Endothelial cell of hepatic sinusoid (primary cell): ENCODE data around the gene SPINK8.

Experiments used
- in situ Hi-C: cut with HindIII; loops from 2 replicates; pipeline ENCODE4 v1.10.0; 2017; ENCODE audit warnings: low sequenced_read_pairs

Gene SPINK8

DNA sequence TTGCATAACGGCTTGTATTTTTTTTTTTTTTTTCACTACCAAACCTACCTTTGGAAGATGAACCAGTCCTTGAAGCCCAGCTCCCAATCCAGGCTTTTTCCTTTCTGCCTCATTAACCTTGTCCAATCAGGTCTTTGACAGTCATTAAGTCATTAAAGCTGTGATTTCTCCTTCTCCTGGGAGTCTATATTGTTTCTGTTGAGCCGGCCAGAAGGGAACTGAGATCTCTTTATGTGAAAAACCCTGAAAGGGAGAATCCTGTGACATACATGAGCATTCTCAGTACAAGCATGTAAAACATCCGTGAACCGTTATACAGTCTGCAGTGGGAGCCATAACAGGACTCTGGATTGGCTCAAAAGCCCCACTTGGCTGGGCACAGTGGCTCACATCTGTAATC is 52.6 kb downstream of the SPINK8 start:
- in situ Hi-C loops, result no loop called here

DNA sequence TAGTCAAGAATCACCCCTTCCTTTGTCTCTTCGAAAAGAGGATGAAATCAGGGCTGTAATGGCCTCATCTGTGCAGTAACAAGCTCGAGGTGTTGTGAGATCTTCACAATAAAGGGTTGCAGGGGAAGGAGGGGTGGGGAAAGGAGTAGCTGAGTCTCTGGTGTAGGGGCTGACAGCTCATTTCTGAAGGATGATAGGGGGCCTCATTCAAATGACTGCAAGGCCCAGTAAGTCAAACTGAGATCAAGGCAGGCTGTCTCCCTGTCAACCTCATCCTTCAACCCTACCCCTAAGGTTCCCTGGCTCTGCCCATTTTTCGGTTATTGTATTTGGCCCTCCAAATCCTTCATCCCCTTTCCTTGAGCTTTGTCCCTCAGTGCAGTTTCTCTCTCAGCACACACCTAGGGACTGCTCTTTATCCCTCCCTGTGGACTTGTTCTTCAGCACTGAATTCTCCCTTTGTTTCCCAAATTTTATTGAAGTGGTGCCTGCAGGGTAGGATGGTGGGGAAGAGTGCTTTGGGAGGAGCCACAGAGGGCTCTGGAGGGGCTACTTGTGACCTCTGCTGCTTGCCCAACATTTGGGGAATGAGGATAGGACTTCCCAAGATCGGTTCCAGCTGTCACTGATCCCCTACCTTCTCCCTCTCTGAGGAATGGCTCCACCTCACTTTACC is 54.4 kb downstream of the SPINK8 start:
- in situ Hi-C loops, result loop anchor here (10.0 kb wide), 2 partner anchors 136 to 276 kb away; partner anchors contain the start of gene PFKFB4

DNA sequence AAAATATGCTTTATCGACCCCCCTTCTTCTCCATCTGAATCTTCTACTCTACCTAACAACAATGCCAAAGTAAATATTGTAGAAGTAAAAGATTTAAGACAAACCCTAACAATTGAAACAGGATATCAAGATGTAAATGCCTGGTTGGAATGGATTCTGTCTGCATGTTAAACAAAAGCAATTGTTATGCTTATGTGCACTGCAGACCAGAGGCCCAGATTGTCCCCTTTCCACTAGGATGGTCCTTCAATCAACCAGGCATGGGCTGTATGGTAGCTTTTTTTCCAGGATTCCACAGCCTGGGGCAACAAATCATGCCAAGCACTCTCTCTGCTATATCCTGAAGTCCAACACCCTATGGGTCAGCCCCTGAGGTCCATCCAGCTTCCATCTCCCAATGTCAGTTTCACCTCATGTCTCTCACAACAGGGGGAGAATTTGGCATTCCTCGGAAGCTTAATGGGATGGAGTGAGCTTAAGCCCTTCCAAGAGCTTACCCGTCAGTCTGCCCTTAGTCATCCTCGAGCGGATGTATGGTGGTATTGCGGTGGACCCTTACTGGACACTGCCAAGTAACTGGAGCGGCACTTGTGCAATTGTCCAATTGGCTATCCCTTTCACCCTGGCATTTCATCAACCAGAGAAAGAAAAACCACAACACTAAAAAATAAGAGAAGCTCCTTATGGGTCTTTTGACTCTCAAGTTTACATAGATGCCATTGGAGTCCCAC is 56.4 kb downstream of the SPINK8 start:
- in situ Hi-C loops, result loop anchor here (10.0 kb wide), 2 partner anchors 138 to 278 kb away; partner anchors contain the start of gene PFKFB4

DNA sequence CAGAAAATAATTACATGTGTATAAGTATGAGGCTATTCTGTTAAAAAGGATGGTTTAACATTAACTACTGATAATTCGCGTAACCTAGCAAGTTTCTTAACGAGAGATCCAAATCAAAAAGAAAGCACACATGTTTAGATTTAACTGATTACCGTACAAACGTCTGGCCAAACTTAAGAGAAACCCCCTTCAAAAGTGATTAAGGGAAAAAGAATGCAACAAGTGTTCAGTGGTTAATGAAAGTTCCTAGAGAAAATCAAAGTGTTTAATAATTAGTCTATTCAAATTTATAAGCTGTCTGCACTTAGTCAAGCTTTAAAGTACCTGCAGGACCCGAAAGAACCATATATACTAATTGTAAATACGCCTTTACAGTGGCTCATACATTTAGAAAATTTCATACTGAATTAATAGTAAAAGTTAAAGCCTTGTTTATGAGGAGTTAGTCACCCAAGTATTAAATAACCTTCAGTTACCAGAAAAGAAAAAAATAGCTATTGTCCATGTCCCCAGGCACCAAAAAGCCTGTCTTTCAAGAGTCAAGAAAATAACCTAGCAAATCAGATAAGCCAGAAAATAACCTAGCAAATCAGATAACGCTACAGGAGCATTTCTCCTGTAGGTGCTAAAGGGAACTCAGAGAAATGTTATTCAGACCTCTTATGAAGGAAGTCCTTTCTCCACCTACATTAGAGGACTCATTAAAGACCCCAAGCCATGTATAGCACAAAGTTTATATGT is 58.0 kb downstream of the SPINK8 start:
- in situ Hi-C loops, result loop anchor here (10.0 kb wide), 2 partner anchors 139 to 279 kb away; partner anchors contain the start of gene PFKFB4

DNA sequence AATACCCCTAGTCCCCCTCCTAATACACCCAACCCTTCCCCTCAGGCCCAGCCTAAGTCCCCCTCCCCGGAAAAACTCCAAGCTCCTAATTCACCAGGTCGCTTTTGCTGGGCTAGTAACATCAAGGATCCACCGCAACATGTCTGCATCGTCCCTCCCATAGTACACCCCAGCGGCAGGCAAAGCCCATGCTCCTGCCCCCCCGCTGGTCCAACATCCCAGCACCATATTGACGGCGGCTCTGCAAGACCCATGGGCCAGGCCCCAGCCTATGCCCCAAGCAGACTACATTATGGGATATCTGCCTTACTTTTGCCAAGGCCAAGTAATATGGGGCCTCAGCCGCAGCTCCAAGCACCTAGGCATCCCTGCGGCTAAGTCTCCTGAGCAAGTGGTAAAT is 59.0 kb downstream of the SPINK8 start:
- in situ Hi-C loops, result loop anchor here (10.0 kb wide), 2 partner anchors 140 to 280 kb away; partner anchors contain the start of gene PFKFB4

DNA sequence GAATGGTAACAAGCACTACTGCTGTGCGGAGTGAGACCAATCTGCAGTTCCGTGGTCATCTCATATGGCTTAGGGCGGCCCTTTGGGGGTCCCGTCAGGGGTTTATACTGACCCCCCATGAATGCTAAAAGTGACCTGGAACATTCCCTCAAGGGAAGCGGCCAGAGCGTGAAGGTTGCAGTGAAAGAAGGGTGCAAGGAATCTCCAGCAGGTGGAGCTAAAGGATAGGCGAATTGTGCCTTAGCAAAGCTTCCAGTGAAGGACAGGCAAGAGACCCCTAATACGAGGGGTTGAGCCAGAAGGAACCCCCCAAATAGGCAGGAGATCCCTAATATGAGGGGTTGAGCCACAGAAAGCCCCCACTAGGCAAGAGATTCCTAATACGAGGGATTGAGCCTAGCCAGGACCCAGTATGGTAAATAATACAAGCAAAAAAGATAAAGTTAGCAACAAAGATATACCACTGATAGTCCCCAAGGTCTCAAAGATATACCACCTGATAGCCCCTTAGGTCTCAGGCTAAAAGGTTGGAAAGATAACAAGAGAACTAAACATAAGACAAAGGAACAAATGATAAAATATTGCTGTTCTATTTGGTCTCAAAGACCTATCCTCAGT is 59.8 kb downstream of the SPINK8 start:
- in situ Hi-C loops, result loop anchor here (10.0 kb wide), 2 partner anchors 141 to 281 kb away; partner anchors contain the start of gene PFKFB4

DNA sequence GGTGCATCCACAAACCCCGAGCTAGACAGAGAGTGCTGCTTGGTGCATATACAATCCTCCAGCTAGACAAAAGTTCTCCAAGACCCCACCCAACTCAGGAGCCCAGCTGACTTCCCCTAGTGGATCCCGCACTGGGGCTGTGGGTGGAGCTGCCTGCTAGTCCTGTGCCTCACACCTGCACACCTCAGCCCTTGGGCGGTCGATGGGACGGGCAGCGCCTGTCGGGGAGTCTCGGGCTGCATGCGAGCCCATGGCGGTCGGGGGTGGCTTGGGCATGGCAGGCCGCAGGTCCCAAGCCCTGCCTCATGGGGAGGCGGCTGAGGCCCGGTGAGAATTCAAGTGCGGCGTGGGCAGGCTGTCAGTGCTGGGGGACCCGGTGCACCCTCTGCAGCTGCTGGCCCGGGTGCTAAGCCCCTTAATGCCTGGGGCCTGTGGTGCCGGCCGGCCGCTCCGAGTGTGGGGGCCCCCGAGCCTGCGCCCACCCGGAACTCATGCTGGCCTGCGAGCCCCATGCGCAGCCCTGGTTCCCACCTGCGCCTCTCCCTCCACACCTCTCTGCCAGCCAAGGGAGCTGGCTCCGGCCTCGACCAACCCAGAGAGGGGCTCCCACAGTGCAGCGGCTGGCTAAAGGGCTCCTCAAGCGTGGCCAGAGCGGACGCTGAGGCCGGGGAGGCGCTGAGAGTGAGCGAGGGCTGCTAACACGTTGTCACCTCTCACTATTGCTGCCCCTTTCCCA is 61.5 kb downstream of the SPINK8 start:
- in situ Hi-C loops, result loop anchor here (10.0 kb wide), 2 partner anchors 143 to 283 kb away; partner anchors contain the start of gene PFKFB4

DNA sequence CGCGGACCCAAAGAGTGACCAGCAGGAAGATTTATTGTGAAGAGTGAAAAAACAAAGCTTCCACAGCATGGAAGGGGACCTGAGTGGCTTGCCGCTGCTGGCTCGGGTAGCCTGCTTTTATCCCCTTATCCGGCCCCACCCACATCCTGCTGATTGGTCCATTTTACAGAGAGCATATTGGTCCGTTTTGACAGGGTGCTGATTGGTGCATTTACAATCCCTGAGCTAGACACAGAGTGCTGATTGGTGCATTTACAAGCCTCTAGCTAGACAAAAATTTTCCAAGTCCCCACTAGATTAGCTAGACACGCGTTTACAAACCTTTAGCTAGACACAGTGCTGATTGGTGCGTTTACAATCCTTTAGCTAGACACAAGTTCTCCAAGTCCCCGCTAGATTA is 62.2 kb downstream of the SPINK8 start:
- in situ Hi-C loops, result loop anchor here (10.0 kb wide), 2 partner anchors 144 to 284 kb away; partner anchors contain the start of gene PFKFB4

DNA sequence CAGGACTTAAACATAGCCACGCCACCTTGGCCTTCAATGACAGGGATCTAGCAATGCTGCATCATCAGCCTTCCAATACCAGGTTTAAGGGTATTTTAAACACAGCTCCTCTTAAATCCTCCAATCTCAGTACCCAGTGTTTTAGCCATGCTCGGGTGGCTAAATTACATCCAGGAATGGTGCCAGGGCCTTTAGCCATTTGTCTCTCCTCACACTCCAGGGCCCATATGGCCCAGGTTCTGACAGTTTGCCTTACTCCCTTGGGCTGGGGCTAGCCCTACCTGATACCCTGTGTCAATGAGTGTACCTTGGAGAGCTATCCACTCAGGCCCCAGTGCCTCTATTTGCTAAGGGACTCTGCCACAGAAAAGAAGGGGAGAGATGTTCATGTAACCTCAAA is 63.2 kb downstream of the SPINK8 start:
- in situ Hi-C loops, result loop anchor here (10.0 kb wide), 2 partner anchors 144 to 284 kb away; partner anchors contain the start of gene PFKFB4

DNA sequence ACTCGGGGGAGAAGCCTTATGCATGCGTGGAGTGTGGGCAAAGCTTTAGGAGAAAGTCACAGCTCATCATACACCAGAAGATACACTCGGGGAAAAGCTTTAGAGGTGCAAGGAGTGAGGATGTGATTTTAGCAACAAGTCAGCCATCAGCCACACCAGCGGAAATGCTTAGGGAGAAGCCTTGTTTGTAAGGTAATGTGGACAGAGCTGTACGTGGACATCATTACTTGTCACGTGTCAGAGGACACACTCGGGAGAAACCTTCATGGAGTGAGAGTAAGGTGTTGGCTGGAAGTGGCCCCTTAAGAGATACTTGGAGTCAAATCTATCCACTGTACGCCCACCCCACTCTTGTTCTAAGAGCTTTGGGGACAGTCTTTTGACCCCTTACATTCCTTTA is 63.9 kb downstream of the SPINK8 start:
- in situ Hi-C loops, result no loop called here

DNA sequence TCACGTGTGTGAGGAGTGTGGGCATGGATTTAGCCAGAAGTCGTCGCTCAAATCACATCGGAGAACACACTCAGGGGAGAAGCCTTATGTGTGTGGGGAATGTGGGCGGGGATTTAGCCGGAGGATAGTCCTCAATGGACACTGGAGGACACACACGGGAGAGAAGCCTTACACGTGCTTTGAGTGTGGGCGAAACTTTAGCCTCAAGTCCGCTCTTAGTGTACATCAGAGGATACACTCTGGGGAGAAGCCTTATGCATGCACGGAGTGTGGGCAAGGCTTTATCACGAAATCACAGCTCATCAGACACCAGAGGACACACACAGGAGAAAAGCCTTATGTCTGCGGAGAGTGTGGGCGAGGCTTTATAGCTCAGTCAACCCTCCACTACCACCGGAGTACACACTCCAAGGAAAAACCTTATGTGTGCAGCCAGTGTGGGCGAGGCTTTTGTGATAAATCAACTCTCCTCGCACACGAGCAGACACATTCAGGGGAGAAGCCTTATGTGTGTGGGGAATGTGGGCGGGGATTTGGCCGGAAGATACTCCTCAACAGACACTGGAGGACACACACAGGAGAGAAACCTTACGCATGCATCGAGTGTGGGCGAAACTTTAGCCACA is 64.4 kb downstream of the SPINK8 start:
- in situ Hi-C loops, result no loop called here

DNA sequence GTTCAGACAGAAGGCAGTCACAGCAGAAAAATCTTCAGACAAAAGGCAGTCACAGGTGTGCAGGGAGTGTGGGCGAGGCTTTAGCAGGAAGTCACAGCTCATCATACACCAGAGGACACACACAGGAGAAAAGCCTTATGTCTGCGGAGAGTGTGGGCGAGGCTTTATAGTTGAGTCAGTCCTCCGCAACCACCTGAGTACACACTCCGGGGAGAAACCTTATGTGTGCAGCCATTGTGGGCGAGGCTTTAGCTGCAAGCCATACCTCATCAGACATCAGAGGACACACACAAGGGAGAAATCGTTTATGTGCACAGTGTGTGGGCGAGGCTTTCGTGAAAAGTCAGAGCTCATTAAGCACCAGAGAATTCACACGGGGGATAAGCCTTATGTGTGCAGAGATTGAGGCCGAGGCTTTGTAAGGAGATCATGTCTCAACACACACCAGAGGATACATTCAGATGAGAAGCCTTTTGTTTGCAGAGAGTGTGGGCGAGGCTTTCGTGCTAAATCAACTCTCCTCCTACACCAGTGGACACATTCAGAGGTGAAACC is 65.0 kb downstream of the SPINK8 start:
- in situ Hi-C loops, result no loop called here

DNA sequence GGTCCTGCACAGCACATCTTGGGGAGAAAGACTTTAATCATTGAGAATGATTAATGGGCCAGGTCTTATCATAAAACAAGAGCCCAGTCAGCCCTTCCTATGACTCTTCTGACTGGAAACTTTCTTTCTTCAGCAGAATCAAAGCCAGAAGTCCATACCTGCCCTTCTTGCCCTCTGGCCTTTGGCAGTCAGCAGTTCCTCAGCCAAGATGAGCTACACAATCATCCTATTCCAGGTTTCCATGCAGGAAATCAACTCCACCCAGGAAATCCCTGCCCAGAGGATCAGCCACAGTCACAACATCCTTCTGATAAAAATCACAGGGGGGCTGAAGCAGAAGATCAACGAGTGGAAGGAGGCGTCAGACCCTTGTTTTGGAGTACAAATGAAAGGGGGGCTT is 65.7 kb downstream of the SPINK8 start:
- in situ Hi-C loops, result no loop called here

DNA sequence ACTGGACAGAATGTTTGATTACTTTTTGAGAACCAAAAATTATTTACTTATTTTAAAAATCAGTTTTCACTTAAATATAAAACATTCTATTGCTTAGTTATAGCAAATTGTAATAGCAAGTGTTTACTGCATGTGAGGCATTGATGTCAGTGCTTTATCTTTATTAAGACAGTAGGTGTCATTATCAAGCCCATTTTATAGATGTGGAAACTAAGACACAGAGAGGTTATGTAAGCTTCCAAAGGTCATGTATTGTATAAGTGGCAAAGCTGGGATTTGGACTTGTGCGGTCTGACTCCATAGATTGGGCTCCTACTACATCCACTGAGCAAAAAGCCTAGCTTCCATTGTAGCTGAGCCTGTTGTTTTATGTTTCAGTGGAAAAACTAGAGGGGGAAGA is 74.9 kb downstream of the SPINK8 start:
- in situ Hi-C loops, result loop anchor here (5.0 kb wide), 1 partner anchor 84 kb away; no protein-coding TSS in a partner anchor
